ENCODE results near the gene OLFM4. TPM values are rescaled to one million over a fixed set of nuclear protein-coding genes. Genes with fewer than 3 reads are reported as not detected.
A peak's percentile ranks its signal among the peaks of the same experiment; 100 is the strongest.

OLFM4 gene
- total RNA-seq, 2 donors from 2014 or later: 489 to 1,049 TPM

- H3K27me3 ChIP-seq: no peaks in the 10 kb centered on the region
- H3K9ac ChIP-seq (ENCODE audit: low read depth in 2 of 2, low read length in 2 of 2): no peak overlapping the region
- no peaks in the 10 kb centered on the region for H3K9me3 ChIP-seq
- H3K27ac ChIP-seq: peak overlapping the region; percentile 18
- no peaks in the 10 kb centered on the region for H3K36me3 ChIP-seq
- TF ChIP-seq CTCF (IDR thresholded peaks at IDR 0.05): no peak
- no peak for DNase-seq
- H3K4me3 ChIP-seq: no peak overlapping the region
- intact Hi-C loops (cut with DNase I): no loop called here
- H3K4me1 ChIP-seq: no peaks in the 10 kb centered on the region
Observed at GRCh38 chr13:53041968-53042516, 13.4 kb downstream of the OLFM4 start.

- no peak overlapping the region for H3K27ac ChIP-seq
- H3K27me3 ChIP-seq: no peaks in the 10 kb centered on the region
- no peak overlapping the region for H3K4me3 ChIP-seq
- DNase-seq: no peak
- peak overlapping the region in 1 of 2 donors; percentile 43 for H3K9ac ChIP-seq (ENCODE audit: low read depth in 2 of 2, low read length in 2 of 2)
- no peaks in the 10 kb centered on the region for H3K9me3 ChIP-seq
- TF ChIP-seq CTCF (IDR thresholded peaks at IDR 0.05): no peak
- intact Hi-C loops (cut with DNase I): no loop called here
- H3K36me3 ChIP-seq: no peaks in the 10 kb centered on the region
- no peaks in the 10 kb centered on the region for H3K4me1 ChIP-seq
Observed at GRCh38 chr13:53042877-53043276, 14.3 kb downstream of the OLFM4 start.

- Histone ChIP-seq H3K9ac (ENCODE audit: low read depth in 2 of 2, low read length in 2 of 2) (peak overlapping the region in 1 of 2 donors; percentile 43), H3K4me1 (no peaks in the 10 kb centered on the region), H3K9me3 (no peaks in the 10 kb centered on the region), H3K4me3 (no peak overlapping the region), H3K27ac (no peak overlapping the region), H3K27me3 (no peaks in the 10 kb centered on the region), H3K36me3 (no peaks in the 10 kb centered on the region)
- no peak for DNase-seq
- TF ChIP-seq CTCF (IDR thresholded peaks at IDR 0.05): no peak
- intact Hi-C loops (cut with DNase I): no loop called here
Observed at GRCh38 chr13:53043398-53043797, 14.8 kb downstream of the OLFM4 start.

GRCh38 chr13:53045189-53045588 lies 16.6 kb downstream of the OLFM4 start:
- Histone ChIP-seq H3K36me3 (no peaks in the 10 kb centered on the region), H3K4me1 (no peaks in the 10 kb centered on the region), H3K27me3 (no peaks in the 10 kb centered on the region), H3K27ac (no peak overlapping the region), H3K4me3 (no peak overlapping the region), H3K9me3 (no peaks in the 10 kb centered on the region), H3K9ac (ENCODE audit: low read depth in 2 of 2, low read length in 2 of 2) (peak overlapping the region in 1 of 2 donors; percentile 9)
- intact Hi-C loops (cut with DNase I): no loop called here
- DNase-seq: peak; percentile 84
- no peak for TF ChIP-seq CTCF (IDR thresholded peaks at IDR 0.05)

GRCh38 chr13:53048880-53049279 lies 20.3 kb downstream of the OLFM4 start:
- Histone ChIP-seq H3K9me3 (no peaks in the 10 kb centered on the region), H3K27me3 (no peaks in the 10 kb centered on the region), H3K4me3 (no peak overlapping the region), H3K27ac (no peak overlapping the region), H3K9ac (ENCODE audit: low read depth in 2 of 2, low read length in 2 of 2) (no peak overlapping the region), H3K36me3 (no peaks in the 10 kb centered on the region), H3K4me1 (no peaks in the 10 kb centered on the region)
- no peak for DNase-seq
- TF ChIP-seq CTCF (IDR thresholded peaks at IDR 0.05): no peak
- intact Hi-C loops (cut with DNase I): no loop called here

All from colonic mucosa (tissue), 4 donors.